Measurements from ENCODE around the gene SHISA9. TPM values are rescaled to one million over a fixed set of nuclear protein-coding genes. Genes with fewer than 3 reads are reported as not detected.

SHISA9 gene
- total and polyA plus RNA-seq, 4 donors, result under 0.01 to 0.08 (median 0.07) TPM; not detected in 1

GRCh38 chr16:12885742-12886141, 15.7 kb upstream of the SHISA9 start:
- H3K9ac ChIP-seq (ENCODE audit: low read depth in 1 of 2, low read length in 2 of 2), result no peak overlapping the region
- DNase-seq (ENCODE audit: low spot score), result no peak
- H3K4me3 ChIP-seq (ENCODE audit: low read depth in 1 of 3, low read length in 3 of 3), result no peak overlapping the region
- H3K36me3 ChIP-seq (ENCODE audit: control insufficient read depth in 4 of 4, insufficient read depth in 3 of 4, low read depth in 1 of 4, low read length in 3 of 4), result no peaks in the 10 kb centered on the region
- WGBS, result 54% methylated on average over 5 of the region's 5 CpGs
- no peak overlapping the region for H3K27ac ChIP-seq (ENCODE audit: low read depth in 1 of 2, low read length in 2 of 2)
- H3K9me3 ChIP-seq (ENCODE audit: control insufficient read depth in 4 of 4, low read length in 3 of 4), result no peaks in the 10 kb centered on the region
- no peaks in the 10 kb centered on the region for H3K4me1 ChIP-seq (ENCODE audit: control insufficient read depth in 4 of 4, insufficient read depth in 4 of 4, low read length in 3 of 4)
- H3K27me3 ChIP-seq (ENCODE audit: control insufficient read depth in 4 of 4, insufficient read depth in 4 of 4, low read length in 3 of 4), result no peaks in the 10 kb centered on the region
- TF ChIP-seq RXRA (IDR thresholded peaks at IDR 0.05), result no peak
- no peak for TF ChIP-seq SP1 (IDR thresholded peaks at IDR 0.05)
- TF ChIP-seq YY1 (IDR thresholded peaks at IDR 0.05), result no peak
- TF ChIP-seq RAD21 (IDR thresholded peaks at IDR 0.05), result no peak
- TF ChIP-seq, protein P1, sequence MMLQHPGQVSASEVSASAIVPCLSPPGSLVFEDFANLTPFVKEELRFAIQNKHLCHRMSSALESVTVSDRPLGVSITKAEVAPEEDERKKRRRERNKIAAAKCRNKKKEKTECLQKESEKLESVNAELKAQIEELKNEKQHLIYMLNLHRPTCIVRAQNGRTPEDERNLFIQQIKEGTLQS (IDR thresholded peaks at IDR 0.05), result no peak
- TF ChIP-seq NR2F2 (IDR thresholded peaks at IDR 0.05), result no peak
- TF ChIP-seq TAF1 (conservative IDR thresholded peaks at IDR 0.05), result no peak
- no peak for TF ChIP-seq HNF4A (conservative IDR thresholded peaks at IDR 0.05)
- TF ChIP-seq EGR1 (IDR thresholded peaks at IDR 0.05; ENCODE audit: low read depth in 2 of 2), result no peak
- TF ChIP-seq, protein P2, sequence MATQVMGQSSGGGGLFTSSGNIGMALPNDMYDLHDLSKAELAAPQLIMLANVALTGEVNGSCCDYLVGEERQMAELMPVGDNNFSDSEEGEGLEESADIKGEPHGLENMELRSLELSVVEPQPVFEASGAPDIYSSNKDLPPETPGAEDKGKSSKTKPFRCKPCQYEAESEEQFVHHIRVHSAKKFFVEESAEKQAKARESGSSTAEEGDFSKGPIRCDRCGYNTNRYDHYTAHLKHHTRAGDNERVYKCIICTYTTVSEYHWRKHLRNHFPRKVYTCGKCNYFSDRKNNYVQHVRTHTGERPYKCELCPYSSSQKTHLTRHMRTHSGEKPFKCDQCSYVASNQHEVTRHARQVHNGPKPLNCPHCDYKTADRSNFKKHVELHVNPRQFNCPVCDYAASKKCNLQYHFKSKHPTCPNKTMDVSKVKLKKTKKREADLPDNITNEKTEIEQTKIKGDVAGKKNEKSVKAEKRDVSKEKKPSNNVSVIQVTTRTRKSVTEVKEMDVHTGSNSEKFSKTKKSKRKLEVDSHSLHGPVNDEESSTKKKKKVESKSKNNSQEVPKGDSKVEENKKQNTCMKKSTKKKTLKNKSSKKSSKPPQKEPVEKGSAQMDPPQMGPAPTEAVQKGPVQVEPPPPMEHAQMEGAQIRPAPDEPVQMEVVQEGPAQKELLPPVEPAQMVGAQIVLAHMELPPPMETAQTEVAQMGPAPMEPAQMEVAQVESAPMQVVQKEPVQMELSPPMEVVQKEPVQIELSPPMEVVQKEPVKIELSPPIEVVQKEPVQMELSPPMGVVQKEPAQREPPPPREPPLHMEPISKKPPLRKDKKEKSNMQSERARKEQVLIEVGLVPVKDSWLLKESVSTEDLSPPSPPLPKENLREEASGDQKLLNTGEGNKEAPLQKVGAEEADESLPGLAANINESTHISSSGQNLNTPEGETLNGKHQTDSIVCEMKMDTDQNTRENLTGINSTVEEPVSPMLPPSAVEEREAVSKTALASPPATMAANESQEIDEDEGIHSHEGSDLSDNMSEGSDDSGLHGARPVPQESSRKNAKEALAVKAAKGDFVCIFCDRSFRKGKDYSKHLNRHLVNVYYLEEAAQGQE (IDR thresholded peaks at IDR 0.05), result no peak
- TF ChIP-seq FOXA2 (IDR thresholded peaks at IDR 0.05), result no peak
- TF ChIP-seq HNF4G (IDR thresholded peaks at IDR 0.05), result no peak
- TF ChIP-seq GABPA (IDR thresholded peaks at IDR 0.05 in 1 of 2, conservative IDR thresholded peaks at IDR 0.05 in 1 of 2), result no peak
- TF ChIP-seq, protein P3, sequence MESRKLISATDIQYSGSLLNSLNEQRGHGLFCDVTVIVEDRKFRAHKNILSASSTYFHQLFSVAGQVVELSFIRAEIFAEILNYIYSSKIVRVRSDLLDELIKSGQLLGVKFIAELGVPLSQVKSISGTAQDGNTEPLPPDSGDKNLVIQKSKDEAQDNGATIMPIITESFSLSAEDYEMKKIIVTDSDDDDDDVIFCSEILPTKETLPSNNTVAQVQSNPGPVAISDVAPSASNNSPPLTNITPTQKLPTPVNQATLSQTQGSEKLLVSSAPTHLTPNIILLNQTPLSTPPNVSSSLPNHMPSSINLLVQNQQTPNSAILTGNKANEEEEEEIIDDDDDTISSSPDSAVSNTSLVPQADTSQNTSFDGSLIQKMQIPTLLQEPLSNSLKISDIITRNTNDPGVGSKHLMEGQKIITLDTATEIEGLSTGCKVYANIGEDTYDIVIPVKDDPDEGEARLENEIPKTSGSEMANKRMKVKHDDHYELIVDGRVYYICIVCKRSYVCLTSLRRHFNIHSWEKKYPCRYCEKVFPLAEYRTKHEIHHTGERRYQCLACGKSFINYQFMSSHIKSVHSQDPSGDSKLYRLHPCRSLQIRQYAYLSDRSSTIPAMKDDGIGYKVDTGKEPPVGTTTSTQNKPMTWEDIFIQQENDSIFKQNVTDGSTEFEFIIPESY (IDR thresholded peaks at IDR 0.05), result no peak
- TF ChIP-seq CTCF (IDR thresholded peaks at IDR 0.05; ENCODE audit: low read depth, low read length, missing input control), result no peak
- TF ChIP-seq, protein P4, sequence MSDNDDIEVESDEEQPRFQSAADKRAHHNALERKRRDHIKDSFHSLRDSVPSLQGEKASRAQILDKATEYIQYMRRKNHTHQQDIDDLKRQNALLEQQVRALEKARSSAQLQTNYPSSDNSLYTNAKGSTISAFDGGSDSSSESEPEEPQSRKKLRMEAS (IDR thresholded peaks at IDR 0.05), result no peak

GRCh38 chr16:12891836-12892235, 9.6 kb upstream of the SHISA9 start:
- Histone ChIP-seq H3K27me3 (ENCODE audit: control insufficient read depth in 4 of 4, insufficient read depth in 4 of 4, low read length in 3 of 4) (peaks cover 0 to 2% (median 0%) of the 10 kb centered on the region in 4 donors), H3K9ac (ENCODE audit: low read depth in 1 of 2, low read length in 2 of 2) (no peak overlapping the region), H3K27ac (ENCODE audit: low read depth in 1 of 2, low read length in 2 of 2) (no peak overlapping the region), H3K4me1 (ENCODE audit: control insufficient read depth in 4 of 4, insufficient read depth in 4 of 4, low read length in 3 of 4) (no peaks in the 10 kb centered on the region), H3K36me3 (ENCODE audit: control insufficient read depth in 4 of 4, insufficient read depth in 3 of 4, low read depth in 1 of 4, low read length in 3 of 4) (no peaks in the 10 kb centered on the region), H3K4me3 (ENCODE audit: low read depth in 1 of 3, low read length in 3 of 3) (no peak overlapping the region), H3K9me3 (ENCODE audit: control insufficient read depth in 4 of 4, low read length in 3 of 4) (no peaks in the 10 kb centered on the region)
- DNase-seq (ENCODE audit: low spot score), result no peak
- TF ChIP-seq EGR1 (IDR thresholded peaks at IDR 0.05; ENCODE audit: low read depth in 2 of 2), result no peak
- TF ChIP-seq RAD21 (IDR thresholded peaks at IDR 0.05), result no peak
- TF ChIP-seq CTCF (IDR thresholded peaks at IDR 0.05; ENCODE audit: low read depth, low read length, missing input control), result no peak
- no peak for TF ChIP-seq SP1 (IDR thresholded peaks at IDR 0.05)
- TF ChIP-seq, protein P3 (IDR thresholded peaks at IDR 0.05), result no peak
- TF ChIP-seq HNF4A (conservative IDR thresholded peaks at IDR 0.05), result no peak
- TF ChIP-seq GABPA (IDR thresholded peaks at IDR 0.05 in 1 of 2, conservative IDR thresholded peaks at IDR 0.05 in 1 of 2), result no peak
- TF ChIP-seq, protein P1 (IDR thresholded peaks at IDR 0.05), result no peak
- no peak for TF ChIP-seq TAF1 (conservative IDR thresholded peaks at IDR 0.05)
- TF ChIP-seq FOXA2 (IDR thresholded peaks at IDR 0.05), result no peak
- TF ChIP-seq HNF4G (IDR thresholded peaks at IDR 0.05), result no peak
- TF ChIP-seq, protein P4 (IDR thresholded peaks at IDR 0.05), result no peak
- 66% methylated on average over 5 of the region's 5 CpGs for WGBS
